GM19468 (cell line): Measurements from ENCODE around the gene TRAF7.
A peak's percentile ranks its signal among the peaks of the same experiment; 100 is the strongest.

Source experiments
- ATAC-seq: cut with Tn5 transposase; IDR thresholded peaks from one replicate; pipeline ENCODE4 v1.9.1; 2021; ENCODE audit warnings: mild to moderate bottlenecking, moderate library complexity, moderate number of reproducible peaks; ENCODE audit not compliant: unreplicated experiment; ENCODE audit errors: extremely low read depth

Gene TRAF7

DNA sequence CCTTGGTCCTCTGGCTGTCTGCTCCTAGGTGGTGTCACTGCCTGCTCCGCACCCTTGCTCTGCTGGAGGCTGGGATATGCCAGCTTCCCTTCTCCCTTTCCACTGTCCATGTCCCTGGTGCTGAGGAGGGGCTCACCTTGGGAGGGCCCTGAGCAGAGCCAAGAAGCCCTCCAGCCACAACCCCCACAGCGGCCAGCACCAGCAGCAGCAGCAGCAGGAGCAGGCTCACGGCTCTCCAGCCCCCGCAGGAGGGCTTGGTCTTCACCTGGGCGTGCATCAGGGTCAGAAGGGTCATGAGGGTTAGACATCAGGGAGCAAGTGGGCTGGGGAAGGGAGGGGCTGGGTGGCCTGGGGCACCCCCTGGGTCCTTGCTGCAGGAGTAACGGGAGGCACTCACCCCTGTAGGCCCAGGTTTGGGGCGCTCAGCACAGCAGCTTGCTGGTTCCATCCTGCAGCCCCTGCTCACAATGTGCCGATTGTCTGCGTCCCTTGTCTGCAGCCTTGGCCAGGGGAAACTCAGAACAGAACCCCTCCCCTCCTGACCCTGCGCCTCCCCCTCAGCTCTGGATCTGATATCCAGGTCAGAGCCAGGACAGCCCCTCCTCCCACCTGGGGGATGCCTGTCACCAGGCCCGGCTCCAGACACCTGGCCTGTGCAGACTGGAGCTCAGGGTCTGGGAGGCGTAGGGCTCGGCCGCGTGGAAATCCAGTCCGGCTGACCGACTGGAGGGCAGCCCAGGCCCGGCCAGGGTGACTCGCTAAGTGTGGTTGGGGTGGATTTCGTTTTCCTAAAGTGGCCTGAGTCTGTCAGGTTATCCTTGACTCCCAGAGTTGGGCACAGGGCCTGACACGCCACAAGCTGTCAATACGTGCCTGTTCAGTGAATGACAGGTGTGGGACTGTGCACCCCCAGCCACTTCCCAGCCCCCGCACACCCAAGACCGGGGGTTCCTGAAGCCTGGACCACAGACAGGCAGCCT is 55.1 kb downstream of the TRAF7 start, which contains the start of gene BRICD5:
Gene BRICD5 (minus strand): TSS at position 478 of the 980 bp plus-strand sequence. CDS start 30 bp downstream, at position 448.
- no peak for ATAC-seq

DNA sequence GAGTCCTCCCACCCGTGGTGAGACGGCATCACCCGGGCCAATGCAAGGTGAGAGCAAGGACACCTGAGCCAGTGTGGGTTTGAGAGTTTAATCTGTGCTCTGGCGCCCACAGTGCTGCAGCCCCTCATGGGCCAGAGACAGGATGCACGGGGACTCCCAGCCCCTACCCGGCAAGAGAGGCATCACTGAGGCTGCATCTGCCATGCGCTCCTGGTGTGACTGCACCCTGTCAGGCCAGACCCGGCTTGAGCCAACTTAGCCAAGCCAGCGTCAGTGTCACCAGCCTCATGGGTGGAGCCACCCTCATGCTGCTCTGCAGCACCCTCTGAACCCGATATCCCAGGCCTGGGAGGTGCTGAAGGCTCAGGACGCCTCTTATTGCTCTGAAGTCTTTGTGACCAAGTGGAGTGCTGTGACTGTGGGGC is 56.4 kb downstream of the TRAF7 start:
- no peak for ATAC-seq

DNA sequence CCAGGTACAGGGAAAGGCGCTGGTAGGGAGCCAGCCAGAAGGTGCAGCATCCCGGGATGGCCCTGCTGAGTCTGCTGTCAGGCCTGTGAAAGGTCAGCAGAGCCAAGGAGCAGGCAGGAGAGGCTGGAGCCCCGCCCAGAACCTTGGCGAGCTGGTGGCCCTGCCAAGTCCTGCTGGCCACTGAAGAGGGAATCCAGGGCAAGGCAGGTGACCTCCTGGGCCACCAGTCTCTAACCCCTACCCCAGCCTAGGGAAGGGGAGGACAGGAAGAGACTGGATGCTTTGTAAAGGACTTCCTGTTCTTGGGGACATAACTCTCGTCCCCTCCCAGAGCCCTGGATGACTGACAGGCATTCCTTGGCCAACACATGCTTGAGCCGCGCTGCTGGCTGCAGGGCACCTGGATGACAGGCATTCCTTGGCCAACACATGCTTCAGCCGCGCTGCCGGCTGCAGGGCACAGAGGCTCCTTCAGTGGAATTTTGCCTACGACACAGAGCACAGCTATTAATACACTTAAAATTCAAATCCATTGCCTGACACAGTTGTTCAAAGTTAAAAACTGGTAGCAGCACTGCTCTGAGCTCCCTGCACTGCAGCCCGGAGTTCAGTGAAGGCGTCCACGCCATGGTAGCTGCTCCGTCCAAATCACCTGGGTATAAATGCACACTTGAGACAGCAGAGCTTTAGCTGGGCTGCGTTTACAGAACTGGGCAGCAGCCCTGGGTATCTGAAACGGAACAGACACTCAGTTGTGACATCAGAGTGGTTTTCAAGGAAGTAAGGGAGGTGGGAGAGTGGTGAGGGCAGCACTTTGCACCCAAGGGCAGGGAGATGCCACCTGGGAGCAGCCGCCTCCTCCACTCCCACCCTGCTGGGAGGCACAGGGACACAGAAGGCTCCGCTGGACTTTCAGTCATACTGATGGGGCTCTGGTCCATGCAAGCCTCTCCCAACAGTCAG is 57.1 kb downstream of the TRAF7 start:
- no peak for ATAC-seq

DNA sequence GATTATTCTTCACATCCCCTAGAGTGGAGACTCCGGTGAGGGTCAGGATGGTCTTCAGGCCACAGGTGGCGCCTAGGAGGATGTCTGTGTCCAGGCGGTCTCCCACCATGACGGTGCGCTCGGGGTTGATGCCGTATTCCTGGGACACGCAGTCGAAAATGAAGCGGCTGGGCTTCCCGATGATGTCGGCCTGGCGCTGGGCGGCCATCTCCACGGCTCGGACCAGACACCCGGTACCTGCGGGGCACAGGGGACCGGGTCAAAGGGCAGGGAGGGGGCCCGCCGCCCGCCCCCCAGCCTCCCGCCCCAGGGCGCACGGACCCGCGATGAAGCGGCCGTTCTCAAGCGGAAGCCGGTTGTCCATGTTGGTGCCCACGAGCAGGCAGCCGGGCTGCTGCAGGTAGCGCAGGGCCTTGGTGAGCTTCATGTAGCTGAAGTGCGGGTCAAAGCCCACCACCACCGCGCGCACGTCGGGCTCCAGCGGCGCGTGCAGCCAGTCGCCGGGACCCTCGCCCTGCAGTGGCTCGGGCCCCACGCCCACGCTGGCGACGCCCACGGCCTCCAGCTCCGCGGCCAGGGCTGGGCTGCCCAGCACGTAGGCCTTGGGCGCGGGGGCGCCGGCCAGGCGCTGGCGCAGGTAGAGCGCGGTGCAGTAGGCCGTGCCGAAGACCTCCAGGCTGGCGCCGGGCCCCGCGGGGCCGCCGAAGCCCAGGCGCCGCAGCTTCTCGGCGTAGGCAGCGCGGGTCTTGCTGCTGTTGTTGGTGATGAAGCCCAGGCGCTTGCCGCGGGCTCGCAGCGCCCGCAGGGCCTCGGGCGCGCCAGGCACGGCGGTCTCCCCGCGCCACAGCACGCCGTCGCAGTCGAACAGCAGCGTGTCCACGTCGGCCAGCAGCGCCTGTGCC is 58.5 kb downstream of the TRAF7 start:
- ATAC-seq: no peak

DNA sequence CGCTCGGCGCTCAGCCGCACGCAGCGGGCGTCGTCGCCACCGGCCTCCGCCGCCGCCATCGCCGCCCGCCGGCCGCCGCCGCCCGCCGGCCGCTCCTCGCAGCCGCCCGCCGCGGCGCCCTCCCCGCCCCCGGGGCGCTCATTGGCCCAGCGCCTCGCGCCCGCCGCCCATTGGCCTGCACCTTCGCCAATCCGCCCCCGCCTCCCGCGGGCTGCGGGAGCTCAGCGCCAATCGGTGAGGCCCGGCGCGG is 59.1 kb downstream of the TRAF7 start, which contains the start of gene PGP:
Gene PGP (minus strand): TSS at position 122 of the 250 bp plus-strand sequence. CDS start 63 bp downstream, at position 59.
- peak; percentile 69 for ATAC-seq

DNA sequence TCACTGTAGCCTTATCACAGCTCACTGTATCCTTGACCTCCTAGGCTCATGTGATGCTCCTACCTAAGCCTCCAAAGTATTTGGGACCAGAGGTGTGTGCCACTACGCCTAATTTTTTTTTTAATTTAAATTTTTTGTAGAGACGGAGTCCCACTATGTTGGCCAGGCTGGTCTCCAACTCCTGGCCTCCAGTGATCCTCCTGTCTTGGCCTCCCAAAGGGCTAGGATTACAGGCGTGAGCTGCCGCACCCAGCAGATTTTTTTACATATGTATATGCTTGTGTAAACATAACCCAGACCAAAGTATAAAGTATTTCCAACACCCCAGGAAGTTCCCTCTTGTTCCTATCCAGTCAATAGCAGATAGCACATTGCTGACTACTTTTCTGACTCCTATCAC is 60.7 kb downstream of the TRAF7 start:
- ATAC-seq: no peak

DNA sequence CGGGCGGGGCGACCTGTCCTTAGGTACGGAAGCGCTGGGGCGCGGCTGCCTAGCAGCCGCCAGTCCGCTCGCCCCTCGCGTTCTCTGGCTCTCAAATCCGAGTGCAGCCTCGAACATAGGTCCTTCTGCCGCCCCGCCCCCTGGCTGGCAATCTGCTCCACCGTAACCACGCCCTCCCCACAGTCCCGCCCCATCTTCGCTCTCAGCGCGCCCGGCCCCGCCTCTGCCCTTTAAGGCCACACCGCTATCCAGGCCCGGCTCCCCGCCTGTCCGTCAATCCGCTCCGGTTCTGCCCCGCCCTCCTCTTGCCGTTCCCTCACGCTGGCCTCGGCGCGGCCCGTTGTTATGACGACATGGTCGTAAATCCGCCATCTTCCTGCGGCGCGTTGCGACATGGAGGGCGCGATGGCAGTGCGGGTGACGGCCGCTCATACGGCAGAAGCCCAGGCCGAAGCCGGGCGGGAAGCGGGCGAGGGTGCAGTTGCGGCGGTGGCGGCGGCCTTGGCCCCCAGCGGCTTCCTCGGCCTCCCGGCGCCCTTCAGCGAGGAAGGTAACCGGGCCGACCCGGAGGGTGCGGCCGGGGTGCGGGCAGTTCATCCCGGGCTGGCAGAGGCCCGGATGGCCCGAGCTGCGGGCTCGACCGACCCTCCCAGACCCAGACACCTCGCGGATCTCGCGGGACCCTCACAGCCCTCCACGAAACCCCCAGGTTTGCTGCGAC is 67.8 kb downstream of the TRAF7 start, which contains the start of gene E4F1:
Gene E4F1 (plus strand): TSS at position 371 of the 721 bp plus-strand sequence. CDS start 23 bp downstream, at position 394.
- ATAC-seq: peak; percentile 80

DNA sequence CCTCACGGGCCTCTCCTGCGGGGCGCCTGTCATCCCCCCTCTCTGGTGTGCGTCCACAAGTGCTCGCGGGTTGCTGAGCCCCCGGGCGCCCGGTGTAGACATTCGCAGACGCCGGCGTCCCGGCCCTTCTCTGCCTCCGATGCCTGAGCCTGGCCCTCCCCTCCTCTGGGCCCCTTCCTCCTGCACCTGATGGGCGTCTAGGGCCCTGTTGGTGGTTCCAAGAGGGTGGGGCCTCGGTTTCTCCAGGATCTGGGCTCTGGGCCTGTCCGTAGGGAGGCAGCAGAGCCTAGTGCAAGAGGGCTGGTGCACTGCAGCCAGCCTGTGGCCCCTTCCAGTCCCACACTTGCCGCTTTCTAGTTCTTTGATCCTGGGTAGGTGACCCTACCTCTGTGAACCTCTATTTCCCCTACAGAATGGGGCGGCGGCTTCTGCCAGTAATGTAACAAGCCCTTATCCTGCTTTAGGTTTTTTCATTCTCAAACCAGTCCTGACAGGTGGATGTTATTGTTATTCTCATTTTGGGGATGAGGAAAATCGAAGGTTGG is 68.4 kb downstream of the TRAF7 start:
- peak; percentile 10 for ATAC-seq

DNA sequence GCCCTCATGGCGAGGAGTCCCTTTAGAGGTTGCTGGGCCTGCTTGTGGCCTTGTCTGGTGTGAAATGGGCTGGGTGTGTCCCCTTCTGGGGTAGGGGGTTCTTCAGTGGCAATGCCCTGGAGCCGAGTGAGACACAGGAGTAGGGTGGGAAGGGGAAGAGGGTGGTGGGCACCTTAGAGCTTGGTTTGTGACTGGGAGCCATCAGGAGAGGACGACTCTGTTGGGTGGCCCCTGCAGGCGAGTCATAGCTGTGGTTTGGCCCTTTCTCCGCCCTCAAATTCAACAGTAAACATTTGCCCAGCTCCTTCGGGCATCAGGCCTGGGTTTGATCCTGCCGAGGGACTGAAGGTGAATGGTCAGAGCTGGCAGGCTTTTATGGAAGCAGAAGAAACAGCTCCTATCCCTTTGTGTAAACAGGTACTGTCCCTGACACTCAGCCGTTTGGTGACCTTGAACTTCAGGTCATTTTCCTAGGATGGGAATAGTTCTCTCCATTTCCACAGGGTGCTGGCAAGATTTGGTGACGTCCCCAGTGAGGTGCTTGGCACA is 70.7 kb downstream of the TRAF7 start:
- ATAC-seq: no peak

DNA sequence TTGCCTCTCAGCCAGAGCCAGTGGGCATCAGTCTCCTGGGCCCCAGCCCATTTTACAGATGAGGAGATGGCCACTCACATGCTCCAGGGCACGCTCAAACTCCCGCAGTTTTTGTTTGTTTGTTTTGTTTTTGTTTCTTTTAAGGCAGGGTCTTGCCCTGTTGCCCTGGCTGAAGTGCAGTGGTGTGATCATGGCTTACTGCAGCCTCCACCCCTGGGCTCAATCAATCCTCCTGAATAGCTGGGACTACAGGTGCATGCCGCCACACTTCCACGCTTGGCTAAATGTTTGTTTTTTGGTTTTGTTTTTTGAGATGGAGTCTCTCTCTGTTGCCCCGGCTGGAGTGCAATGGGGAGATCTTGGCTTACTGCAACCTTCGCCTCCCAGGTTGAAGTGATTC is 71.3 kb downstream of the TRAF7 start:
- no peak for ATAC-seq
